ENCODE data around the gene CX3CL1.
"Not testable (repeated sequence)": the region's sequence is repeated elsewhere in the genome, so short reads cannot be mapped to it uniquely, and the experiment has no call there.

Gene CX3CL1

GRCh38 chr16:57374067-57374534 is 1.8 kb downstream of the CX3CL1 start:
- H3K4me3 ChIP-seq (ENCODE audit: control insufficient read depth, low read depth, low read length) = no peak overlapping the region
- DNase-seq (ENCODE audit: low read depth) = peak; percentile 61
- no peak for TF ChIP-seq CTCF (conservative IDR thresholded peaks at IDR 0.05; ENCODE audit: control insufficient read depth, insufficient read depth, low read depth, low read length)

- DNase-seq (ENCODE audit: low read depth); H3K4me3 ChIP-seq (ENCODE audit: control insufficient read depth, low read depth, low read length): not testable (repeated sequence)
Observed at GRCh38 chr16:57374925-57375465, 2.7 kb downstream of the CX3CL1 start.

GRCh38 chr16:57376313-57376818 is 4.1 kb downstream of the CX3CL1 start:
- no peak for DNase-seq (ENCODE audit: low read depth)
- TF ChIP-seq CTCF (conservative IDR thresholded peaks at IDR 0.05; ENCODE audit: control insufficient read depth, insufficient read depth, low read depth, low read length) = no peak
- no peak overlapping the region for H3K4me3 ChIP-seq (ENCODE audit: control insufficient read depth, low read depth, low read length)

GRCh38 chr16:57377080-57377841 is 5.0 kb downstream of the CX3CL1 start:
- no peak for TF ChIP-seq CTCF (conservative IDR thresholded peaks at IDR 0.05; ENCODE audit: control insufficient read depth, insufficient read depth, low read depth, low read length)
- no peak overlapping the region for H3K4me3 ChIP-seq (ENCODE audit: control insufficient read depth, low read depth, low read length)
- DNase-seq (ENCODE audit: low read depth) = no peak

GRCh38 chr16:57379579-57379978 is 7.3 kb downstream of the CX3CL1 start:
- TF ChIP-seq CTCF (conservative IDR thresholded peaks at IDR 0.05; ENCODE audit: control insufficient read depth, insufficient read depth, low read depth, low read length) = no peak
- H3K4me3 ChIP-seq (ENCODE audit: control insufficient read depth, low read depth, low read length) = no peak overlapping the region
- no peak for DNase-seq (ENCODE audit: low read depth)

GRCh38 chr16:57380671-57381462 is 8.6 kb downstream of the CX3CL1 start:
- DNase-seq (ENCODE audit: low read depth) = peak; percentile 26
- no peak overlapping the region for H3K4me3 ChIP-seq (ENCODE audit: control insufficient read depth, low read depth, low read length)
- no peak for TF ChIP-seq CTCF (conservative IDR thresholded peaks at IDR 0.05; ENCODE audit: control insufficient read depth, insufficient read depth, low read depth, low read length)

Measured in fibroblast of mammary gland (primary cell).